Suprapubic skin (tissue), 4 donors: ENCODE measurements around the gene HOXA4. TPM values are rescaled to one million over a fixed set of nuclear protein-coding genes. Genes with fewer than 3 reads are reported as not detected.

Source experiments
- DNase-seq, 2 donors: peaks; one replicate each; pipeline ENCODE4 v3.0.0-alpha.2; 2019; ENCODE audit warnings: low spot score in 2 of 2
- H3K27ac ChIP-seq: fragments of 200-600 bp; sonication (generic); one replicate; pipeline ENCODE4 v1.5.1; 2019
- H3K27me3 ChIP-seq: fragments of 200-600 bp; sonication (generic); one replicate; pipeline ENCODE4 v1.5.1; 2019
- H3K36me3 ChIP-seq: fragments of 200-600 bp; sonication (generic); one replicate; pipeline ENCODE4 v1.5.1; 2019
- H3K4me1 ChIP-seq: fragments of 200-600 bp; sonication (generic); one replicate; pipeline ENCODE4 v1.5.1; 2019
- H3K4me3 ChIP-seq: fragments of 200-600 bp; sonication (generic); one replicate; pipeline ENCODE4 v1.5.1; 2019; ENCODE audit warnings: mild to moderate bottlenecking
- H3K9me3 ChIP-seq: fragments of 200-600 bp; sonication (generic); one replicate; pipeline ENCODE4 v1.5.1; 2019
- CTCF ChIP-seq, 2 donors: fragments of 200-600 bp in 1 of 2; fragments of 450-650 bp in 1 of 2; sonication (generic) in 1 of 2; IDR thresholded peaks; one replicate each; pipeline ENCODE4 v1.5.1; 2016 to 2019; ENCODE audit warnings: antibody characterized with exemption in 2 of 2, mild to moderate bottlenecking in 1 of 2, moderate library complexity in 1 of 2
- EP300 ChIP-seq: sonication (generic); formaldehyde crosslinking; IDR thresholded peaks from one replicate; pipeline ENCODE4 v1.6.1; 2017; ENCODE audit warnings: antibody characterized with exemption
- POLR2A ChIP-seq, 2 donors: fragments of 450-650 bp; IDR thresholded peaks; one replicate each; pipeline ENCODE4 v1.6.1; 2017; ENCODE audit warnings: antibody characterized with exemption in 2 of 2, mild to moderate bottlenecking in 2 of 2, moderate library complexity in 2 of 2
- POLR2AphosphoS5 ChIP-seq, 3 donors: sonication (generic); formaldehyde crosslinking; IDR thresholded peaks; one replicate each; pipeline ENCODE4 v1.6.1; 2017; ENCODE audit warnings: antibody characterized with exemption in 3 of 3
- WGBS: methylation state at CpG from one replicate; pipeline ENCODE4 v1.1.5; 2018; 5-methylcytosine and 5-hydroxymethylcytosine counted together
- total RNA-seq, 4 donors: library from RNA; depleted of rRNA; stranded (reverse); fragments of >200 nt; gene quantifications; one replicate each; pipeline ENCODE4 v1.1.0, GENCODE V29; 2016

HOXA4 gene
- total RNA-seq, 4 donors from 2014 or later: 1.8 to 4.7 (median 2.5) TPM

GRCh38 chr7:27147199-27148030, 16.9 kb upstream of the HOXA4 start, which contains the start of gene HOXA6:
TSS of gene HOXA6 (minus strand) at chr7:27147774. CDS start at chr7:27147749, 25 bp downstream.
- DNase-seq: peak; percentile 89 to 91
- Histone ChIP-seq H3K9me3 (no peaks in the 10 kb centered on the region), H3K27me3 (peaks cover 4% of the 10 kb centered on the region), H3K36me3 (peaks cover 16% of the 10 kb centered on the region), H3K4me1 (peaks cover 71% of the 10 kb centered on the region), H3K4me3 (peak within 1 kb of the TSS; percentile 53), H3K27ac (peak within 1 kb of the TSS; percentile 97)
- 31% methylated on average over 15 of the region's 63 CpGs for WGBS
- TF ChIP-seq POLR2AphosphoS5 (IDR thresholded peaks at IDR 0.05) (peak in 1 of 3 donors; percentile 11), CTCF (IDR thresholded peaks at IDR 0.05) (no peak), POLR2A (IDR thresholded peaks at IDR 0.05) (no peak)

GRCh38 chr7:27146491-27147198, 16.1 kb upstream of the HOXA4 start:
- peaks cover 4% of the 10 kb centered on the region for H3K27me3 ChIP-seq
- H3K4me3 ChIP-seq: peak overlapping the region; percentile 53
- H3K4me1 ChIP-seq: peaks cover 69% of the 10 kb centered on the region
- peaks cover 16% of the 10 kb centered on the region for H3K36me3 ChIP-seq
- peak overlapping the region; percentile 97 for H3K27ac ChIP-seq
- H3K9me3 ChIP-seq: no peaks in the 10 kb centered on the region
- no peak for TF ChIP-seq POLR2AphosphoS5 (IDR thresholded peaks at IDR 0.05)
- no peak for TF ChIP-seq POLR2A (IDR thresholded peaks at IDR 0.05)
- no peak for TF ChIP-seq EP300
- TF ChIP-seq CTCF (IDR thresholded peaks at IDR 0.05): no peak
- DNase-seq: no peak
- 77% methylated on average over 5 of the region's 5 CpGs for WGBS

GRCh38 chr7:27145914-27146412, 15.4 kb upstream of the HOXA4 start:
- 66% methylated on average over 7 of the region's 11 CpGs for WGBS
- peaks cover 62% of the 10 kb centered on the region for H3K4me1 ChIP-seq
- H3K4me3 ChIP-seq: peak overlapping the region; percentile 53
- H3K27me3 ChIP-seq: peaks cover 4% of the 10 kb centered on the region
- TF ChIP-seq EP300: no peak
- no peak for TF ChIP-seq POLR2AphosphoS5 (IDR thresholded peaks at IDR 0.05)
- no peak for TF ChIP-seq POLR2A (IDR thresholded peaks at IDR 0.05)
- no peak for TF ChIP-seq CTCF (IDR thresholded peaks at IDR 0.05)
- peak overlapping the region; percentile 97 for H3K27ac ChIP-seq
- H3K36me3 ChIP-seq: peaks cover 16% of the 10 kb centered on the region
- no peak for DNase-seq
- no peaks in the 10 kb centered on the region for H3K9me3 ChIP-seq

GRCh38 chr7:27145165-27145913, 14.8 kb upstream of the HOXA4 start:
- peak; percentile 66 to 77 for DNase-seq
- Histone ChIP-seq H3K27me3 (peaks cover 4% of the 10 kb centered on the region), H3K27ac (peak overlapping the region; percentile 97), H3K4me1 (peaks cover 57% of the 10 kb centered on the region), H3K4me3 (peak overlapping the region; percentile 53), H3K9me3 (no peaks in the 10 kb centered on the region), H3K36me3 (peaks cover 16% of the 10 kb centered on the region)
- TF ChIP-seq POLR2A (IDR thresholded peaks at IDR 0.05): no peak
- WGBS: 62% methylated on average over 37 of the region's 47 CpGs

- DNase-seq: peak in 1 of 2 donors; percentile 76
- Histone ChIP-seq H3K36me3 (peaks cover 16% of the 10 kb centered on the region), H3K27me3 (peaks cover 4% of the 10 kb centered on the region), H3K9me3 (no peaks in the 10 kb centered on the region), H3K4me1 (peaks cover 51% of the 10 kb centered on the region), H3K27ac (peak overlapping the region; percentile 97), H3K4me3 (peak overlapping the region; percentile 53)
- WGBS: 76% methylated on average over 27 of the region's 31 CpGs
- no peak for TF ChIP-seq CTCF (IDR thresholded peaks at IDR 0.05)
- TF ChIP-seq POLR2A (IDR thresholded peaks at IDR 0.05): no peak
- no peak for TF ChIP-seq EP300
- no peak for TF ChIP-seq POLR2AphosphoS5 (IDR thresholded peaks at IDR 0.05)
These were observed 14.2 kb upstream of the HOXA4 start for GRCh38 chr7:27144781-27145164.
